ENCODE measurements around the gene PLVAP.

PLVAP gene

DNA sequence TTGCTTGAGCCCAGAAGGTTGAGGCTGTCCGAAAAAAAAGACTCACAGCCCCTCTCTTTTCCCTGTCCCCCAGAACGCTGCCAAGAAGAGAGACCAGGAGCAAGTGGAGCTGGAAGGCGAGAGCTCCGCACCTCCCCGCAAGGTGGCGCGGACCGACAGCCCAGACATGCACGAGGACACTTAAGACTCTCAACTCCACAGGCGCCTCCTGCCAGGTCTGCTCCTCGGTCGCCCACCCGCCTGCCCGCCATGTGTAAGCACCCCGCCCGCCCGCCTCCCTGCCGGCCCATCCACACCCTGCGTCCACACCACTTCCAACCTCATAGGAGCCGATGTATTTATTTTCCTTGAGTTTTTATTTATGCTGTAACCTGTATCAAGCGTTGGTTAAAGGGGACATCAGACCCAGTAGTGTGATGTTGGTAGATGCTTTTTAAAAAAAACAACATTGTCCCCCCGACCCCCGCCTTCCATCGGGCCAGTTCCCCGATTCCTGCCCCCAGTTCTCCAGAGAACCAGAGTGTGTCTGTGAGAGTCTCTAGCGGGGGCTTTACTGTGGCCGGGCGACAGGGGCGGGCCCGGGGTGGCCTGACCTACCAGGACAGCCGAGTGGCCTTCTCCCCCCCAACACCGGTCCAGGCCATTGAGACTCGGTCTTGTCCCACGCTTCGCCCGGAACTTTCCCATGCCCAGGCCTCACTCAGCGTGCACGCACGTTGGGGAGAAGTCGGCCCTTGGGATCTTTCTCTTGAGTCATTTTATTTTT is 57.5 kb downstream of the PLVAP start:
- DNase-seq, result no peak

DNA sequence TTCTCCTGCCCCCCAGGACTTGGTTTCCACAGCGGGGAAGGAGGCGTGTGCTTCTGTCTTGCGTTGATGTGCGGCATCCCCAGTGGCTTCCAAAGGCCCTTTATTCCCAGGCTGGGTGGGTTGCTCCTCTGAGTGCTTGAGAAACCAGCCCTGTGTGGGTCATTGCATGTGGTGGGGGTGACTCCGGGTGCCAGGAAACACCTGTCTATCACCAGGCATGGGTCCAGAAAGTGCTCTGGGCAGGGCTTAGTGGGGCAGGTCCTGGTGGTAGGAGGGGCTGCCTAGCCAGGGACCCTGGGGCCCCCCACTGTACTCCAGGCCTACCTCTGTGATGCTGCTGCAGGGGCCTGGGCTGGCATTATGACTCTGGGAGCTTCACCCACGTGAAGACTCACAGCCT is 58.2 kb downstream of the PLVAP start:
- DNase-seq, result no peak

- no peak for DNase-seq
Observed at GRCh38 chr19:17314007-17314593, 63.0 kb downstream of the PLVAP start.

GRCh38 chr19:17312189-17313113 is 64.7 kb downstream of the PLVAP start:
- DNase-seq, result no peak

GRCh38 chr19:17311455-17312188 is 65.5 kb downstream of the PLVAP start:
- no peak for DNase-seq

GRCh38 chr19:17309965-17310461 is 67.1 kb downstream of the PLVAP start:
- DNase-seq, result no peak

DNA sequence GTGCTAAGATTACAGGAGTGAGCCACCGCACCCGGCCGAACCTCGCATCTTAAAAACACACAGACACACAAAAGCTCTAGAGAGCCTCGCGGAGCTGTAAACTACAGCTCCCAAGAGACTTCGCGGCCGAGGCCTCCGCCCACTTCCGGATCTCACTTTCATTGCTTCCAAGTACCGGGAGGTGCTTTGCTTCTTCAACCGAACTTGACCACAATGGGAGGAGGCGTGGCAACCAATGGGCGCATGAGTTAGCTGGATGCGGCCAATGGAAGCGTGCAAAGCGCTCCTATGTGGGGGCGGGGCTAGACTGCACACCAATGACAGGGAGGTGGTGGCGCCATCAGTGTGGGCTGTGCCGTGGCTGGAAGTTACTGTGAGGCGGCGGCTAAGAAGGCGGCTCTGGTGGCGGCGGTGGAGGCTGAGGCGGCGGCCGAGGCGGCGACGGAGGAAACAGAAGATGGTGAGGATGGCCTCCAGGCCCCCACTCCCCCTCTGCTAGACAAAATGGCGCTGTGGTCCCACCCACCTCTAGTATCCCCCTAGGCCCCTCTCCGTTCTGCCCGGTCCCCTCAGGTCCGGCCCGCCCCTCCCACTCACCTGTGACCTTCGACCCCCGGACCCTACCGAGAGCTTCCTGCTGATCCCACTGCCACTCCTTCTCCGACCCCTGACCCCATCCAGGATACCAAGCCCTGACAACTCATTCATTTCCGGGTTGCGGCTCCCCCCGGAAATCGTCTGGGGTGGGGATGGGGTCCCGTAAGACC is 67.8 kb downstream of the PLVAP start, which contains the start of gene DDA1:
DDA1 (plus strand) TSS at position 366 of the 767 bp plus-strand sequence; CDS start at position 458, 92 bp downstream.
- peak; percentile 98 for DNase-seq

- DNase-seq, result no peak
Observed at GRCh38 chr19:17307876-17308377, 69.2 kb downstream of the PLVAP start.

DNA sequence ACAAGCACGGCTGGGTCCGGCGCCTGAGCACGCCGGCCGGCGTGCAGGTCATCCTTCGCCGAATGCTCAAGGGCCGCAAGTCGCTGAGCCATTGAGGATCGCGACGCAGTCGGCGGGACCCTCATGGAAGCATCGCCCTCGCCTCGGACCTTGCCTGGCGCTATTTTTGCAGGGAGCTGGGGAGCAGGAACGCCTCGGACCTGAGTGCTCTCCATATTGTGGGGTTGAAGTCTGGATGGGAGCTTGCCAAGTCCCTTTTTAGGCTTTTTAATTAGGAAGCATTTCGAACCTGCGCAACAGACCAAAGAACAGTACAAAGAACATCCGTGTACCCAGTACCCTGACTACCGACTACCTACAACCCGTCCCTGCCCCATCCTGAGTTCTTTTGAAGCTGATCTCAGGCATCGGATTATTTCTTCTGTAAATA is 70.8 kb downstream of the PLVAP start:
- no peak for DNase-seq

GRCh38 chr19:17305517-17306284 is 71.4 kb downstream of the PLVAP start, which contains the start of gene MRPL34:
MRPL34 (plus strand) TSS chr19:17305872; CDS start chr19:17305893, 21 bp downstream.
- peak; percentile 98 for DNase-seq

DNA sequence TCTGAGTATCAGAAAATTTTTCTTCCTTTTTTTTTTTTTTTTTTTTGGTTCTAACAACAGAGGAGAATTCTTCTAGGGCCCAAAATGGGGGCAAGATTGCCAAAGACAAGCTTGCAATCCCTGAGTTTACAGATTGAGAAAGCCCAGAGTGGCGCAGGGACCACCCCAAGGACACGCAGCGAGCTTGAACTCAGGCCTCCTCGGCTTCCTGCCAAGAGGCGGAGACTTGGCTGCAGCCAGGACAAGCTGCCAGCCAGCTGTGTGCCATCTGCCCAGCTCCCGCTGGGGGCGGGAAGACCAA is 72.0 kb downstream of the PLVAP start:
- no peak for DNase-seq

DNA sequence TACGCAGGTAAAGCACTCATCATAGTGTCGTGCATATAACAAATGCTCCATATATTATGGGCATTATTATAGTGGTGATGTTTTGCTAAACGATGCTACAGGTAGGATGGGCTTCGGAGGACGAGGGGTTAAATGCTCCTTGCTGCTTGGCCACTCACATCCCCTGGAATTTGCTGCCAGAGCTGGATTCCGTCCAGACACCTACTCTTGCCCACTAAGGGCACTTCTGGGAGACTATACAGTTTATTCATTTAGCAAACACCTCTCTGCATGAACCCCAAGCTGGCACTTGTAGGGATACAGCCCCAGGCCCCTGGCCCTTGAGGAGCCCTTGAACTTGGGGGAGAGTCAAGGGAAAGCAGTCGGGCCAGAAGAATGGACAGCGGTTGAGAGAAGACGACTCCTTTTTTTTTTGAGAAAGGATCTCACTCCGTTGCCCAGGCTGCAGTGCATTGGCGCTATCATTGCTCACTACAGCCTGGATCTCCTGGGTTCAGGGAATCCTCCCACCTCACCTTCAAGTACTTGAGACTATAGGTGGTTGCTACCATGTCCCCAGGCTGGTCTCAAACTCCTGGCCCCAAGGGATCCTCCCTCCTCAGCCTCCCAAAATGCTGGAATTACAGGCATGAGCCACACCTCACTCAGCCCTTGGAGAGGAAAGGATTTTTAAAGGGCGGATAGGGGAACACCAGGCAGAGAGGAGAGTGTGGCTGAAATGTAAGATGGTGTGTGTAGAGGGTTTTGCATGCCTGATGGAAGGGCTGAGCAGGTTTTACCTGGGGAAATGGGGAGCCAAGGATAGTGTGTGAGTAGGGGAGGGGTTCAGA is 72.5 kb downstream of the PLVAP start:
- DNase-seq, result no peak

DNA sequence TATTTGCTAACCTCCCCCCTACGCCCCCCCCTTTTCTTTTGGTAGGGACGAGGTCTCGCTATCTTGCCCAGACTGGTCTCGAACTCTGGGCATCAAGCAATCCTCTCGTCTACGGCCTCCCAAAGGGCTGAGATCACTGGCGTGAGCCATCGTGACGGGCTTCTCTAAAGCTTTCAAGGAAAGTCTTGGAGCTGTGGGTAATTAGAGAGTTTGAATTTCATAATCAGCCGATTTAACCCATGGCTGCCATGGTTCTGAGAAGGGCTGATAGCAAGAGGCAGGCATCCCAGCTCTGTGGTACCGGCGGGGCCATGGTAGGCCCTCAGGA is 73.2 kb downstream of the PLVAP start:
- DNase-seq, result no peak

DNA sequence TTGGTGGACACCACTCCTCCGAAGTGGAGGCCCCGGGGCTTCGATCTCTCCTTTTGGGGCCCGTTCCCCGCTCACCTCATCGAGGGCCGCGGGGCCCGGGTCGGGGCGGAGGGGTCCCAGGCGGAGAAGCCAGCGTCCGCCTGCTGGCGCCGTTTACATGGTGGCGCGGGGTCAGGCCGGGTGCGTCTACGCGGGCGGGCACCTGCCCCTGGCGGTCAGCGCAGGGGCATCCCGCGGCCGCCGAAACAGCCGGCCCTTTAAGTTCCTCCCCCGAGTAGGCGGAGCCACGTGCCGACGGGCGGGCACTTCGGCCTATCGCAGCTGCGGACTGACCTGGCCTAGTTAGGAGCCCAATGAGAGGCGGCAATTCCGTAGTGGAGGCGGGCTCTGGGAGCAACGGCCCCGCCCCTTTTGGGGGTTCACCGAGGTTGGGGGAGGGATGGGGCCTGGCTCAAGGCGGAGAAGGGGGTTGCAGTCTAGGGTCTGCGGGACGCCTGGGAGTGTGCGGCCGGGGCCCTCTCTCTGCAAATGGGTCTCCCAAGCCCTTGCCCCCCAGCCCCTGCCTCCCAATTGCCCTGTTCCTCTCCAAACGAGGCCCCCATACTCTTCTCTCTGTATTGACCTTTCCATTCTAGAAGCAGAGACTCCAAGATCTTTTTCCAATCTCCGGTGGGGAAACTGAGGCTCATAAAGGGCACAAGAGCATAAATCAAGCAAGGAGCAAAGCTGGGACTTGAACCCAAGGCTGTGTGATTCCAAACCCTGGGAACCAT is 73.8 kb downstream of the PLVAP start, which contains the start of gene ABHD8:
ABHD8 (minus strand) TSS at position 259 of the 773 bp plus-strand sequence. CDS start 1,809 bp downstream, outside the sequence.
- DNase-seq, result peak; percentile 64

DNA sequence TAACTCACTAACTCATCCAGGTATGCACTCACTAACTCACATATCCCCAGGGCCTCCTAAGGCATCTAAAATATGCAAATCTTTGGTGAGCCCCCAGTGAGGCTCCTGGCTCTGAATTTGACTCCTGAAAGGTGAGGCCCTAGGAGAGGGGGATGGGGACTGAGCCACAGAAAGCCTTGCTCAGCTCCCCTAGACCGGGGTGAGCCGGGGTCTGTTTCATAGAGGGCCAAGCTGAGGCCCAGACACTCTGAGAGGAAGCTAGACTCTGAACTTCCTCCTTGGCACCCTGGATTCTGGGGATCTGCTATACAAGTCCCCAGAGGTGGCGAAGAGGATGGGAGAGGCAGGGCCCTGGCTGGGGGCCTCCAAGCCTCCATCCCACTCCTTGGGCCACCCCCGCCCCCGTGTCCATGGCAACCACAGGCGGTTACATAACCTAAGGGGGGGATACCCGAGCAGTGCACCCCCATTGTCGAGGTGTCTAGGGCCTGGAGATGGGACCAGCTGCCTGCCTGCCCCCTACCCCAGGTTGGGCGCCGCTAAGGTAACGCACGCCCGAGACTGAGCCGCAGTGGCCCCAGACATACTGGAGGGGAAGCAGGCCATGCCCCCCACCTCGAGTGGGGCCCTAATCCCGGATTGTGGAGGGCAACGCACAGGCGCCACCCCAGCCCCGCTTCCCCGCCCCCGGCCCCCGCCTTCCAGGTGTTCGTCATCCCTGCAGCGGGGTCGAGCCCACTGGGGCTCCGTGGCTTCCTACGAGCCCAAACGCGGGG is 74.6 kb downstream of the PLVAP start:
- no peak for DNase-seq

Data from NCI-H2081 treated with DMSO at 0.1 percent for 48 hours (cell line).